ENCODE measurements around the gene MNAT1.
"Not testable (repeated sequence)": the region's sequence is repeated elsewhere in the genome, so short reads cannot be mapped to it uniquely, and the experiment has no call there.

Gene MNAT1

DNA sequence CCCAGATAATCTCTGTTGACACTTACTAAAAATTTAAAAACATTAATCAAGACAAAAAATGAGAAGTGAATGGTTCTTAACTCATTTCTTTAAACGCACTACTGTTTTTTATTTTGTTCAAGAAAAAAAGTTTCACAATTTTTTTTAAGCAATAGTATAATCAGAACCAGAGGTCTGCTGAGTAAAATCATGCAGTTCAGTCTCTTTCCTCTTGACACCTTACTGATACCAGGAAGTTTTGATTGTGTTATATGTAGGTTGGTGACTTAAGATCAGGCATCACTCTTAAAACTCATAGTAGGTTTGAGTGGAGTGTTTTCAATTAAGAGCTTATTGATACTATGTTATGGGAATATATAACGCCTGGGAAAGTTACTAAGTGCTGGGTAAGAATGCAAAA, 125.0 kb downstream of the MNAT1 start:
- DNase-seq, result no peak
- in situ Hi-C loops (cut with HindIII; ENCODE audit: low pct_ligation_motif_present, low pct_unique_long_range_greater_than_20kb, low sequenced_read_pairs), result no loop called here

DNA sequence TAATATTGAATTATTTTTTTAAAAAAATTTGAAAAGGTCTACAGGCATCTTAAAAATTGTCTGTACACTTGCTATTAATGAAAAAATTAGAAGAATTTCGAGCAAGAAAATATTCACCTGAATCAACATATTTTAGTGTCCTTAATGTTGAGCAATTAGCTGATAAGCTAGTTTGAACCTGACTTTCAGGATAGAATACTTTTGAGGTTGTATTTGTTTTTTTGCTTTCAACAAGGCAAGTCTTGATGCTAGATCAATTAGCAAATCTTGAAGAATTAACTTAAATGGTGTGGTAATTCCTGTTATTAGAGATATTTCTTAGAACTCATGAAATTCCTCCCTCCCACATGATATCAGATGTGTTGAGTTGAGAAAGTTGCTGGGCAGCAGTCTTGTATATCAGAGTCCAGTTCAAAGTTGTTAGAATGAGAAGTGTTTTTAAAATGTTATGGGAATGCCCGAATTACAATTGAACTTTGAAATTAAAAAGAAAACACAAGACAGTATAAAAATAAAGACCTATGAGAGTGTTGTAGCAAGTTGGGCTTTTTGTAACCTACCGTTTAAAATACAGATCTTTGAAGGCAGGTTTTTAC, 127.1 kb downstream of the MNAT1 start:
- in situ Hi-C loops (cut with HindIII; ENCODE audit: low pct_ligation_motif_present, low pct_unique_long_range_greater_than_20kb, low sequenced_read_pairs), result no loop called here
- DNase-seq, result no peak

DNA sequence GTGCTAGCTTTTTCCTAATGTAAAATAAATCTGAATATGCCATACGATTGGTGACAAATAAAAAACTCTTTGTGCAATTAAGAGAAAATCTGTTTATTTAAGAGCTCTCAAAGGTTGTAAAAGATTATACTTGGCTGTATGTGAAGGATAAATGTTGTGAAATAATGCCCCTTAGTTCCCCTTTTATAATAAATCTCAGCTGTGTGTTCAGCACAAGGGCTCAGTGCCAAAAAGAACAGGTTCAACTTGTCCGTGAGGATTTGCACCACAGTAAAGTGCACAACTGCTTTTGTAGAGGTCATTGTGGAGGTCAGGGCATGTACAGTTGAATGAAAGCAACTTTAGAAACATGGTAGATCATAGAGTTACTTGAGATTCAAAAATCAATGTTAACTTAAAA, 127.7 kb downstream of the MNAT1 start:
- in situ Hi-C loops (cut with HindIII; ENCODE audit: low pct_ligation_motif_present, low pct_unique_long_range_greater_than_20kb, low sequenced_read_pairs), result no loop called here
- DNase-seq, result no peak

GRCh38 chr14:60863249-60863648, 128.7 kb downstream of the MNAT1 start:
- no peak for DNase-seq
- in situ Hi-C loops (cut with HindIII; ENCODE audit: low pct_ligation_motif_present, low pct_unique_long_range_greater_than_20kb, low sequenced_read_pairs), result no loop called here

DNA sequence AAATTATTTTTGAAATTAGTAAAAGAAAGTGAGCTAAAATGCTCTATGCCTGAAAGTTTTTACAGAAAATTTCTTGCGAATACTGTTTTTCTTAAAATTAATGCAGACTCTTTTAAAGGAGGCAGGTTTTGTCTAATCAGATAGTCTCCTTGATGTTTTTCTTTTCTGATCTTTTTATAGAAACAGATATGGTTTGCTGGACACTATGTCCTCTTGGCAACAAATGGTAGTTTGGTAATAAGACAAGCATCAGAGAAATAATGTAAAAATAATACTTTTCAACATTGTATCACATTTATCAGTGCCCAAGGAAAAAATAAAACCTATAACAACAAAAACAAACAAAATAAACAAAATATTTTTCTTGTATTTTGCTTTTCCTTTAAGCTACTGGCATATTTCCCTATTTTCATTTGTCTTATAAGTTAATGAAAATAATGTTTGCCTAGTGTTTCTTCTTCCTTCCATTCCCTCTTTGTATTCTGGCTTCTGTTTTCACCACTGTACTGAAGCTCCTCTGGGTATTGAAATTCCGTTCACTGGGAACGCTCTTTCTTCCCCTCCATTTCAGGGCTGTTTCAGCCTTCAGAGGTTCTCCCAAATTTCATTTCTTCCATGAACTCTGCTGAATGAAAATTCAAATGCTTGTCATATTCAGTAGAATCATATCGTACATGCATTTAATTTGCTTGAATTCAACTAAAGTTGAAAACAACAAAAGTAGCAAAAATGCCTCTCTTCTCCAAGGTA, 131.0 kb downstream of the MNAT1 start:
- no peak for DNase-seq
- in situ Hi-C loops (cut with HindIII; ENCODE audit: low pct_ligation_motif_present, low pct_unique_long_range_greater_than_20kb, low sequenced_read_pairs), result no loop called here

DNA sequence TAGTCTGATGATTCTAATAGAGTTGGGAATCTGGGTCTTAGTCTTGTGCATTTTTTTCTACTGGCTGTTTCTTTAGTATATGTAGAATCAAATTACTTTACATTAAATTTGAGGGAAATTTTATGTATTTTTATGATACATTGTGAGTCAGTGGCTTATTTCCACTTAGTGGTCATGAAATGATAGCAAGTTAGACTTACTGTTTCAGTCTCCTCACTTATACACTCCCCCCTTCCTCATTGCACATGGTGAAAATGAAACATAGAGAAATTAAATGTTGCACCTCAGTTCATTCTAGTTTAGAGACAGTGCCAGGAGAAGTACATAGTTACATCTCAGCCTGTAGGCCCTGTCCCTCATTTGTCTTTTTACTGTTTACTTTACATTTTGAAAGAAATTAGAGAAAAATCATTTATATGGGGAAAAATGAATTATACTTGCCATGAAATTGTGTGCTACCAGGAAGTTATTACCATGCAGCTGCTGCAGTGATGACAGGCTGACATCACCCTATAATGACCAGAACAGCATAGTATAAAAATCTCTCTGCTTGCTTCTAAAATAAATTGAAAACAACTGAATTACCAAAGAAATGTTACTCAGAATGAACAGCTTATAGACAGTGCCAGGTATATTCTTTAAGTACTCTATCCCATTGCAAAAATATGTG, 133.1 kb downstream of the MNAT1 start:
- in situ Hi-C loops (cut with HindIII; ENCODE audit: low pct_ligation_motif_present, low pct_unique_long_range_greater_than_20kb, low sequenced_read_pairs), result no loop called here

DNA sequence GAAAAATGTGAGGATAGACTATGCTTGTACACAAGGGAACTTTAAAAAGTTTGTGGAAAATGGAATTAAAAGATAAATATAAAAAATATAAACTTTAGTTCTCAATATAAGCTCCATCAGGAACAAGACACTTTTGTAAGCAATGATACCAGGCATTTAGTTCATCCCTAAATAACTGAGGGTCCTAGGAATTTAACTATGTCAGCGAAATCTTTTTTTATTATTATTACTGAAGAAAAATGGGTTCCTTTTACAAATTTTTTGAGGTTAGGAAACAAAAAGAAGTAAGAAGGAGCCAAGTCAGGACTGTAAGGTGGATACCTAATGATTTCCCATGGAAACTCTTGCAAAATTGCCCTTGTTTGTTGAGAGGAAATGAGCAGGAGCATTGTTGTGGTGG, 143.6 kb downstream of the MNAT1 start:
- in situ Hi-C loops (cut with HindIII; ENCODE audit: low pct_ligation_motif_present, low pct_unique_long_range_greater_than_20kb, low sequenced_read_pairs), result no loop called here
- no peak for DNase-seq

More for the DNA sequence above, 133.1 kb downstream of the MNAT1 start:
- DNase-seq, result no peak

- no peak for DNase-seq
- in situ Hi-C loops (cut with HindIII; ENCODE audit: low pct_ligation_motif_present, low pct_unique_long_range_greater_than_20kb, low sequenced_read_pairs), result no loop called here
These were observed 144.0 kb downstream of the MNAT1 start for GRCh38 chr14:60878536-60878935.

DNA sequence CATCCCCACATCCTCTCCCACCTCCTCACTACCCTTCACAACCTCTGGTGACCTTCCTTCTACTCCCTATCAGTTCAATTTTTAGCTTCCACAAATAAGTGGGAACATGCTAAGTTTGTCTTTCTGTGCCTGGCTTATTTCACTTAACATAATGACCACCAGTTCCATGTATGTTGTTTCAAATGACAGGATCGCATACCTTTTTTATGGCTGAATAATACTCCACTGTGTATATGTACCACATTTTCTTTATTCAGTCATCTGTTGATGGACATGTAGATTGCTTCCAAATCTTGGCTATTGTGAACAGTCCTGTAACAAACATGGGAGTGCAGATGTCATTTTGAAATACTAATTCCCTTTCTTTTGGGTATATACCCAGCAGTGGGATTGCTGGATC, 147.7 kb downstream of the MNAT1 start:
- in situ Hi-C loops (cut with HindIII; ENCODE audit: low pct_ligation_motif_present, low pct_unique_long_range_greater_than_20kb, low sequenced_read_pairs), result no loop called here
- DNase-seq, result no peak

DNA sequence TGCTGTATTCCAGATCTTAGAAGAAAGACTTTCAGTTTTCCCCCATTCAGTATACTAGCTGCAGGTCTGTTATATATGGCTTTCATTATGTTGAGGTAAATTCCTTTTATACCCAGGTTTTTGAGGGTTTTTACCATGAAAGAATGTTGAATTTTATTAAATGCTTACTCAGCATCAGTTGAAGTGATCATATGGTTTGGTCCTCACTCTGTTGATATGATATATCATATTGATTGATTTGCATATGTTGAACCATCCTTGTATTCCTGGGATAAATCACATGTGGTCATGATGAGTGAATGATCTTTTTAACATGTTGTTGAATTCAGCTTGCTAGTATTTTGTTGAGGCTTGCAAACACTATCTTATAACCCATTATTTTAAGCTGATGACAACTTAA, 149.6 kb downstream of the MNAT1 start:
- no peak for DNase-seq
- in situ Hi-C loops (cut with HindIII; ENCODE audit: low pct_ligation_motif_present, low pct_unique_long_range_greater_than_20kb, low sequenced_read_pairs), result no loop called here

GRCh38 chr14:60890636-60891035, 156.1 kb downstream of the MNAT1 start:
- DNase-seq; in situ Hi-C loops (cut with HindIII; ENCODE audit: low pct_ligation_motif_present, low pct_unique_long_range_greater_than_20kb, low sequenced_read_pairs): not testable (repeated sequence)

DNA sequence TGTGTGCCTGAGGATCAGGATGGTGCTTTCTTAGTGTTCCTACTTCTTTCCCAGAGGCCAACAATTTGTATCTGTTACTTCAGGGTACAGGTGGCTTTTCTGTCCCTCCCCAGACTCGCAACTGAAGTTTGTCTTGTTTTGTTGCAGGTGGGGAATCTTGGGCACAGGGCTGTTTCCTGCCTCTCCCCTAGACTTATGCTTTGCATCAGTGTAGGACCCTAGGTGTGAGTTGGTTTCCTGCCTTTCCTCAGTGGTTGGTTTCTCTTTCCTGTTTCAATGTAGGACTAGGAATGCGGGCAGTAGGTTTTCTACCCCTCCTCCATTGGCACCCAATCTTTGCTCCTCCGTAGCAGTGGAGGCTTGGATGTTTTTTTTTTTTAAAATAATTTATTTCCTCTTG, 159.3 kb downstream of the MNAT1 start:
- DNase-seq, result no peak
- in situ Hi-C loops (cut with HindIII; ENCODE audit: low pct_ligation_motif_present, low pct_unique_long_range_greater_than_20kb, low sequenced_read_pairs), result no loop called here

DNA sequence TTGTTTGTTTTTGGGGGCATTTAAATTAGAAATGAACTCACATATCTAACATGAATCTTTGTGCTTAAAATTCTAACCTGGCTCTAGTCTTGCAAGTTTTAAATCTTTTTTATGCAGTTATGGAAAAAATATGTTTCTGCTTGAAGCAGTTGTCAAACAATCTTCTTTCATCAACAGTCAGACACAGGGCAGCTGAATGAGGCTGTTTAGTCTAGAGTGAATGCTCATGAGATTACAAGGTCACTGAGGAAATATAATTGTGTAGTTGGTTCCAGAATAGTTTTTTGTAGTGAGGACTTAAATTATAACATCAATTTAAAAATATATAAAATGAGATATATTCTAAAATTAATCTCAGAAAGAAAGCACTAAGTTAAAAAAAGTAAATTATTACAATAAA, 169.8 kb downstream of the MNAT1 start:
- DNase-seq, result no peak
- in situ Hi-C loops (cut with HindIII; ENCODE audit: low pct_ligation_motif_present, low pct_unique_long_range_greater_than_20kb, low sequenced_read_pairs), result no loop called here

DNA sequence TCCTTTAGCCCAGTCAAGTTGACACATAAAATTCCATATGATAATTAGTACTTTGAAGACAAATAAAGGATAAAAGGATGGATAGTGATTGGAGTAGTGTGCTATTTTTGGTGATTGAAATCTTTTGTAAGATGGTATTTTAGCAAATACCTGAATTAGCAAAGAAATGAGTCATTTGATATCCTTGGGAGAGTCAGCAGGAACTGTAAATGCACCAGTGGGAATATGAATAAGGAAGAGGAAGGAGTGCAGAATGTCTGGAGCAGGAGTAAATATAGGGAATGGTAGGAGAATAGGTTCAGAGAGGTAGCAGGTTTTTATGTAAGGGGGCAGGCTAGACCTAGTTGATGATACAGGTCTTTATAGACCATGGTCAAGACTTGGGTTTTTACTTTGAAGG, 171.4 kb downstream of the MNAT1 start:
- in situ Hi-C loops (cut with HindIII; ENCODE audit: low pct_ligation_motif_present, low pct_unique_long_range_greater_than_20kb, low sequenced_read_pairs), result no loop called here
- DNase-seq, result no peak

DNA sequence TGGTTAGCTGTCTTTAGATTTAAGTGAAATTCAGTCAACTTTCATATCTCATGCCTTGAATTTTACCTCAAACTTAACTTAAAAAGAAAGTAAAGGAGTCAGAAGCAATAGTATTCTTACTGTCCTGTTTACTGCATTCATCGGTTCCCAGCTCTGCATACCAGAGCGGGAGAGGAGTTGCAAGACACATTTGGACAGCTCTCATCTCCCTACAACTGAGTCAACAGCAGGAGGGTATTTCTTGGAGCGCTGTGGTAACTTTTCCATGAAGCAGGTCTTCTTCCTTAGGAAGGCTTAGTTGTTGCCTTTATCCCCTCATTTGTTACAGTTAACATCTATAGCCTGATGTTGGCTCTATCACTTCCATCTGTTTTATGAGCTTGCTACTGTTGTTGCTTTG, 181.2 kb downstream of the MNAT1 start:
- in situ Hi-C loops (cut with HindIII; ENCODE audit: low pct_ligation_motif_present, low pct_unique_long_range_greater_than_20kb, low sequenced_read_pairs), result no loop called here
- DNase-seq, result no peak

GRCh38 chr14:60922050-60922449, 187.5 kb downstream of the MNAT1 start:
- in situ Hi-C loops (cut with HindIII; ENCODE audit: low pct_ligation_motif_present, low pct_unique_long_range_greater_than_20kb, low sequenced_read_pairs), result no loop called here
- no peak for DNase-seq

- no peak for DNase-seq
- in situ Hi-C loops (cut with HindIII; ENCODE audit: low pct_ligation_motif_present, low pct_unique_long_range_greater_than_20kb, low sequenced_read_pairs), result no loop called here
These were observed 190.7 kb downstream of the MNAT1 start for GRCh38 chr14:60925286-60925685.

DNA sequence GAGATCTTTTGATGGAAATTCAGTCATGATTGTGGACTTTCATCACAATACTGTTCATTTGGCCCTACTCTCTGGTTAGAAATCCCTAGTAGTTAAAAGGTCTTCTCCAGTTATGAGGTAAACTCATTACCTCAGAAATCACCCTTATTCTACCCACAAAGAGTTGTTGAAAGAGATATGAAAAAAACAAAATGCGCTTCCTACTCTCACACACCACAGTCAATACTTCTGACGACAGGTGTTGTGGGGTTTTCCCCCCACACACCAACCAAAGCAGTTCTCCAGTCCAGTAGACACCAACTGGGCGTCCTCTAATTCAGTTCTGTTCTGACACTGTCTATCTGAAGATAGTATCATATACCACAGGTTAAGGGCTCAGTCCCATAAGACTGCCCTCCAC, 191.4 kb downstream of the MNAT1 start:
- in situ Hi-C loops (cut with HindIII; ENCODE audit: low pct_ligation_motif_present, low pct_unique_long_range_greater_than_20kb, low sequenced_read_pairs), result no loop called here
- DNase-seq, result no peak

GRCh38 chr14:60931218-60931617, 196.7 kb downstream of the MNAT1 start:
- in situ Hi-C loops (cut with HindIII; ENCODE audit: low pct_ligation_motif_present, low pct_unique_long_range_greater_than_20kb, low sequenced_read_pairs), result no loop called here
- DNase-seq, result no peak

All from ACHN (cell line).